NCI-H2227 (cell line): ENCODE results near the gene ZSCAN5B.
"Not testable (repeated sequence)": the region's sequence is repeated elsewhere in the genome, so short reads cannot be mapped to it uniquely, and the experiment has no call there.

ENCODE experiments used
- DNase-seq: peaks from one replicate; lab custom pipeline; 2025; ENCODE audit not compliant: unreplicated experiment; lab: John Stamatoyannopoulos, UW

The ZSCAN5B gene, protein sequence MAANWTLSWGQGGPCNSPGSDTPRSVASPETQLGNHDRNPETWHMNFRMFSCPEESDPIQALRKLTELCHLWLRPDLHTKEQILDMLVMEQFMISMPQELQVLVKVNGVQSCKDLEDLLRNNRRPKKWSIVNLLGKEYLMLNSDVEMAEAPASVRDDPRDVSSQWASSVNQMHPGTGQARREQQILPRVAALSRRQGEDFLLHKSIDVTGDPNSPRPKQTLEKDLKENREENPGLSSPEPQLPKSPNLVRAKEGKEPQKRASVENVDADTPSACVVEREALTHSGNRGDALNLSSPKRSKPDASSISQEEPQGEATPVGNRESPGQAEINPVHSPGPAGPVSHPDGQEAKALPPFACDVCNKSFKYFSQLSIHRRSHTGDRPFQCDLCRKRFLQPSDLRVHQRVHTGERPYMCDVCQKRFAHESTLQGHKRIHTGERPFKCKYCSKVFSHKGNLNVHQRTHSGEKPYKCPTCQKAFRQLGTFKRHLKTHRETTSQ

GRCh38 chr19:56197646-56198045 is at the start of gene ZSCAN5B:
TSS of gene ZSCAN5B (minus strand) at chr19:56197783. CDS start at chr19:56193052, 4,731 bp downstream.
- not testable (repeated sequence) for DNase-seq

- DNase-seq, result not testable (repeated sequence)
These were observed 48.2 kb upstream of the ZSCAN5B start for GRCh38 chr19:56245764-56246163.

- DNase-seq, result no peak
These were observed 47.6 kb upstream of the ZSCAN5B start for GRCh38 chr19:56245121-56245740.

DNA sequence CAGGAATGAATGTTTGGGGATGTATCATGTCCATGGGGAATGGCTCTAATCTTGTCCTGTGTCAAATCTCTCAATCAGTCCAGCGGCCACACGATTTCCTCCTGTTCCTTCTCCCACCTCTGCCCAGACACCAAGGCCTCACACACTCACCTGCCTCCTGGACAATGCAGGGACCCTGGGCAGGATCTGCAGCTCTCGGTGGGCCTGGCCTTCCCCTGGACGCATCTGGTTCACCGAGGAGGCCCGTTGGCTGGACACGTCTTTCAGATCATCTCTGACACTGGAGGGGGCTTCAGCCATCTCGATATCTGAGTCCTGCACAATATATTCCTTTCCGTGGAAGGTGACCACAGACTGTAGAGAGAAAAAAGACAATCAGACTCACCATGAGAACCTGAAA is 25.9 kb upstream of the ZSCAN5B start:
- DNase-seq, result no peak

DNA sequence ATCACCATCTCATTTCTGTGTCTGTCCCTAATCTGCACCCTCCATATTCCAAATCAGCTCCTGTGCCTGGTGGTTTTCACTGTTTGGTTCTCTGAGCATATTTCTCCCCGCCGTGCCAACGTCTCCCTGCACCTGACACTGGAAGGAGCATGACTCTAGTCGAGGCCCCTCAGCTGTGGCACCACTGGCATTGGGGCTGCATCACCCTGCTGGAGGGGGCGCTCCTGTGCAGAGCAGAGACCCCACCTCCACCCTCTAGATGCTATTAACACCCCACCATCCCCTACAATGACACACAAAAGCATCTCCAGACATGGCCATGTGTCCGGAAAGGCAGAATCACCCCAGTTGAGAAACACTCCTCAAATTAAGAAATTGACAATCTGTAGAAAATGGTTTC is 25.3 kb upstream of the ZSCAN5B start:
- no peak for DNase-seq

- DNase-seq, result no peak
These were observed 24.3 kb upstream of the ZSCAN5B start for GRCh38 chr19:56221851-56222250.

DNA sequence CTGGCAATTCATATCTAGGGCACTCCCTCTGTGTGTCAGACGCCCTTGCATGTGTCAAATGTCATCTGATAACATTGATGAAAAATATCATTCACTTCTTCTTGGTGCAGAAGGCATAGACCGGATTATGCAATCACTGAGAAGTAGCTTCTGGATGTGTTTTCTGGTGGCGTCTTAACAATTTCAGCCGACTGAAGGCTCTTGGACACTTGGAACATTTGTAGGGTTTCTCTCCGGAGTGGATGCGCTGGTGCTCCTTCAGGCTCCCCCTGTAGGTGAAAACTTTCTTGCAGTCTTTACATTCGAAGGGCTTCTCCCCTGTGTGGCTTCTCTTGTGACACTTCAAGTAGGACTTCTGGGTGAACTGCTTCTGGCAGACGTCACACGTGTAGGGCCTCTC is 23.9 kb upstream of the ZSCAN5B start:
- not testable (repeated sequence) for DNase-seq

DNA sequence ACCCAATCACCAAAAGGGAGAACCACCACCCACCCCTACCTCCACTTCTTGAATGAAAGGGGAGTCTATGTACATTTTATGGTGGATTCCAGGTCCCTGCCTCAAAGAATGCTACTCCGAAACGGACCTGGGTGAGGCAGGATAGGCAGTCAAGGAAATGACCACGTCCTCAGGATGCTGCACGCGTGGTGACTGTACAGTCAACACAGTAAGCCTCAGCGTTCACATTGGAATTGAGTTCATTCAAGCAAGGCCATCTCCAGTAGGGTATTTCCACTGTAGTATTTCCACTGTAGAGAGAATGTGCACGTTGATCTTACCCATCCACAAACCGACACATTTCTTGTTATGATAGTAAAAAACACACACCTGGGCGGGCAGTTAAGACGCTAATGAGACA is 21.4 kb upstream of the ZSCAN5B start:
- no peak for DNase-seq

- DNase-seq, result no peak
These were observed 19.7 kb upstream of the ZSCAN5B start for GRCh38 chr19:56217039-56217949.

- no peak for DNase-seq
These were observed 14.1 kb upstream of the ZSCAN5B start for GRCh38 chr19:56211718-56212117.

DNA sequence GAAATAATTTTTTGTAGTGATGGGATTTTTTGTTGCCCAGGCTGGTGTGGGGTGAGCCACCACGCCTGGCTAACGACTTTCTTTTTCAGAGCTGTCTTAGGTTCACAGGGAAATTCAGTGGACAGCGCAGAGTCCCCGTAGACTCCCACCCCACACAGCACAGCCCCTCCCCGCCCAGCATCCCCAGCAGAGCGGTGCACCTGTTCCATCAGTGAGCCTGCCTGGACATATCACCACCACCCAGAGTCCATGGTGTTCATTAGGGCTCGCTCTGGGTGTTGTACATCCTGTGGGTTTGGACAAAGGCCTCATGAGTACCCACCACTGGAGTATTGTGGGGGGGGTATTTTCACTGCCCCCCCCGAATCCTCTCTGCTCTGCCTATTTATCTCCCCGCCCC is 12.5 kb upstream of the ZSCAN5B start:
- DNase-seq, result not testable (repeated sequence)

DNA sequence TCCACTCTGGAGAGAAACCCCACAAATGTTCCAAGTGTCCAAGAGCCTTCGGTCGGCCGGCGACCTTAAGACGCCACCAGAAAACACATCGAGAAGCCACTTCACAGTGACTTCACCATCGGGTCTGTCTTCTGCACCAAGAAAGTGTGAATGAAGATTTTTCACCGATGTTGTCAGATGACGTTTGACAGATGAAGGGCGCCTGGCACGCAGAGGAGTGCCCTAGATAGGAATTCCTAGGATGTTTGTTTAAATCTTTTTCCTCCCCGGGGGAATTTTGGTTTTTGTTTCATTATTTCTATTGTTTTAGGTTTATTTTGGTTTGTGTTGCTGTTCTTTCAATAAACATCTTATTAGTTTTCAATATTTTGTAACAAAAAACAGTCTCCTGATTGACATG is 11.5 kb upstream of the ZSCAN5B start:
- no peak for DNase-seq

- DNase-seq, result not testable (repeated sequence)
These were observed 10.0 kb upstream of the ZSCAN5B start for GRCh38 chr19:56207581-56207980.

DNA sequence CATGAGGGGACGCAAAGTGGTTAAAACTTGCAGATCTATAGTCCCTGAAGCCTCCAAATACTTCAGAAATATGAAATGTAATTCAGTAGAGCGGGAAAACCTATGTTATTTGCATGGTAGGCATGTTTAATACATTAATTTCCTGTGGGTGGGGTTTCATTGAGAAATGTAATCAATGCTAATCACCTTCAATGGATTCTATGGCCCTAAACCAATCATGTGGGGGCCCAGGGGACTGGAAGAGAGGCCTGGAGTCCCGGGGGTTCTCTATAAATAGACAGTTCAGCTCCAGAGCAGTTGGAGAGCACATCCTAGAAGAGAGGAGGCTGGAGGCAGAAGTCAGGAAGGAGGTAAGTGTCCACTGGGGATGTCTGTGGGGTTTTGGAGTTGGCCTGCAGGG is 4.4 kb upstream of the ZSCAN5B start, which contains the start of gene ZSCAN5C:
ZSCAN5C (plus strand) TSS at position 301 of the 400 bp plus-strand sequence. CDS start 3,641 bp downstream, outside the sequence.
- DNase-seq, result no peak

GRCh38 chr19:56199687-56200086 is 2.1 kb upstream of the ZSCAN5B start:
- DNase-seq, result no peak

DNA sequence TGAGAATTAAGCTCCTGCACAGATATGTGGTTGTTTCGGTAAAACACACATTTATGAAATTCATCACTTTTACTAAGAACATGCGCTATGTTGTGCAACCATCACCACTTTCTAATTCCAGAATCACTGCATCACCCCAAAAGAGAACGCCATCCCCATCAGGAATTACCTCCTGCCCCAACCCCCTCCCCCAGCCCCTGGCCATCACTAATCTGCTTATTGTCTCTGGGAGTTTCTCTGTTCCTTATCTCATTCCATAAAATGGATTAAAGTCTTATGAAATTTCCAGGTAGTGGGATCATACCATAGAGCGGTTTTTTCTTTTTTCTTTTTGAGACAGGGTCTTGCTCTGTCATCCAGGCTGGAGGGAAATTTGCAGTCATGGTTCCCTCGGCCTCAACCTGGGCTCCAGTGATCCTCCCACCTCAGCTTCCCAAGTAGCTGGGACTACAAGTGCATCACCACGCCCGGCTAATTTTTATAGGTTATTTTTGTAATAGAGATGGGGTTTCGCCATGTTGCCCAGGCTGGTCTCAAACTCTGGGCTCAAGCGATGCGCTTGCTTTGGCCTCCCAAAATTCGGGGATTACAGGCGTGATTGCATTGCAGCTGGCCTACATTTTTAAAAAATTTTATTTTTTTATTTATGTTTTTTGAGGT is 3.5 kb downstream of the ZSCAN5B start:
- no peak for DNase-seq

DNA sequence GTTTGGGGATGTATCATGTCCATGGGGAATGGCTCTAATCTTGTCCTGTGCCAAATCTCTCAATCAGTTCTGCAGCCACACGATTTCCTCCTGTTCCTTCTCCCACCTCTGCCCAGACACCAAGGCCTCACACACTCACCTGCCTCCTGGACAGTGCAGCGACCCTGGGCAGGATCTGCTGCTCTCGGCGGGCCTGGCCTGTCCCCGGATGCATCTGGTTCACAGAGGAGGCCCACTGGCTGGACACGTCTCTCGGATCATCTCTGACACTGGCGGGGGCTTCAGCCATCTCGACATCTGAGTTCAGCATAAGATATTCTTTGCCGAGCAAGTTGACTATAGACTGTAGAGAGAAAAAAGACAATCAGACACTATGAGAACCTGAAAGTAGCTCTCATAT is 5.9 kb downstream of the ZSCAN5B start:
- DNase-seq, result no peak

DNA sequence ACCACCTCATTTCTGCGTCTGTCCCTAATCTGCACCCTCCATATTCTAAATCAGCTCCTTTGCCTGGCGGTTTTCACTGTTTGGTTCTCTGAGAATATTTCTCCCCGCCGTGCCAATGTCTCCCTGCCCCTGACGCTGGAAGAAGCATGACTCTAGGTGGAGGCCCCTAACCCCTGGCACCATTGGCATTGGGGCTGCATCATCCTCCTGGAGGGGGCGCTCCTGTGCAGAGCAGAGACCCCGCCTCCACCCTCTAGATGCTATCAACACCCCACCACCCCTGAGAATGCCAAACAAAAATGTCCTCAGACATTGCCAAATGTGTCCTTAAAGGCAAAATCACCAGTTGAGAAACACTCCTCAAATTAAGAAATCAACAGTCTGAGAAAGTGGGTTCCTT is 6.5 kb downstream of the ZSCAN5B start:
- no peak for DNase-seq

GRCh38 chr19:56189785-56190184 is 7.8 kb downstream of the ZSCAN5B start:
- DNase-seq, result no peak

GRCh38 chr19:56177564-56178243 is 19.9 kb downstream of the ZSCAN5B start:
- peak; percentile 29 for DNase-seq
